ENCODE results near the gene IL17C.

- TF ChIP-seq, protein P1, sequence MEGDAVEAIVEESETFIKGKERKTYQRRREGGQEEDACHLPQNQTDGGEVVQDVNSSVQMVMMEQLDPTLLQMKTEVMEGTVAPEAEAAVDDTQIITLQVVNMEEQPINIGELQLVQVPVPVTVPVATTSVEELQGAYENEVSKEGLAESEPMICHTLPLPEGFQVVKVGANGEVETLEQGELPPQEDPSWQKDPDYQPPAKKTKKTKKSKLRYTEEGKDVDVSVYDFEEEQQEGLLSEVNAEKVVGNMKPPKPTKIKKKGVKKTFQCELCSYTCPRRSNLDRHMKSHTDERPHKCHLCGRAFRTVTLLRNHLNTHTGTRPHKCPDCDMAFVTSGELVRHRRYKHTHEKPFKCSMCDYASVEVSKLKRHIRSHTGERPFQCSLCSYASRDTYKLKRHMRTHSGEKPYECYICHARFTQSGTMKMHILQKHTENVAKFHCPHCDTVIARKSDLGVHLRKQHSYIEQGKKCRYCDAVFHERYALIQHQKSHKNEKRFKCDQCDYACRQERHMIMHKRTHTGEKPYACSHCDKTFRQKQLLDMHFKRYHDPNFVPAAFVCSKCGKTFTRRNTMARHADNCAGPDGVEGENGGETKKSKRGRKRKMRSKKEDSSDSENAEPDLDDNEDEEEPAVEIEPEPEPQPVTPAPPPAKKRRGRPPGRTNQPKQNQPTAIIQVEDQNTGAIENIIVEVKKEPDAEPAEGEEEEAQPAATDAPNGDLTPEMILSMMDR (conservative IDR thresholded peaks at IDR 0.05; ENCODE audit: low read depth, low read length): no peak
- no peak for TF ChIP-seq EZH2 (IDR thresholded peaks at IDR 0.05; ENCODE audit: borderline replicate concordance, low read depth, low read length, poor library complexity, severe bottlenecking)
Measured at GRCh38 chr16:88618182-88618955, 20.0 kb upstream of the IL17C start.

Measured in A673 (cell line).